BLaER1 treated with 17β-estradiol and CSF1 and Interleukin-3, amounts not matched to agents 10 nM and 100 nM (cell line): ENCODE results near the gene UBXN10.
A peak's percentile ranks its signal among the peaks of the same experiment; 100 is the strongest.

Source experiments
- H3K27ac ChIP-seq, 11 experiments: shearing (Covaris generic); formaldehyde crosslinking; 2 replicates each; pipeline ENCODE4 v1.8.1; 2022
- H3K27me3 ChIP-seq, 11 experiments: shearing (Covaris generic); formaldehyde crosslinking; 2 replicates each; pipeline ENCODE4 v1.8.1; 2022
- H3K36me3 ChIP-seq, 11 experiments: shearing (Covaris generic); formaldehyde crosslinking; 2 replicates each; pipeline ENCODE4 v1.8.1; 2022
- H3K4me1 ChIP-seq, 10 experiments: shearing (Covaris generic); formaldehyde crosslinking; 2 replicates each; pipeline ENCODE4 v1.8.1; 2022
- H3K4me2 ChIP-seq, 11 experiments: shearing (Covaris generic); formaldehyde crosslinking; 2 replicates each; pipeline ENCODE4 v1.8.1; 2022
- H3K4me3 ChIP-seq, 10 experiments: shearing (Covaris generic); formaldehyde crosslinking; 2 replicates each; pipeline ENCODE4 v1.8.1; 2022
- H3K9ac ChIP-seq, 11 experiments: shearing (Covaris generic); formaldehyde crosslinking; 2 replicates each; pipeline ENCODE4 v1.8.1; 2022
- H3K9me3 ChIP-seq, 11 experiments: shearing (Covaris generic); formaldehyde crosslinking; replicated peaks in 1 of 11; 2 replicates each; pipeline ENCODE4 v1.8.1; 2022
- H4K20me1 ChIP-seq, 11 experiments: shearing (Covaris generic); formaldehyde crosslinking; 2 replicates each; pipeline ENCODE4 v1.8.1; 2022
- Cebpa-rat ChIP-seq, 11 experiments: shearing (Covaris generic); IDR thresholded peaks; 2 replicates each; pipeline ENCODE4 v1.8.1; 2022

The UBXN10 gene

DNA sequence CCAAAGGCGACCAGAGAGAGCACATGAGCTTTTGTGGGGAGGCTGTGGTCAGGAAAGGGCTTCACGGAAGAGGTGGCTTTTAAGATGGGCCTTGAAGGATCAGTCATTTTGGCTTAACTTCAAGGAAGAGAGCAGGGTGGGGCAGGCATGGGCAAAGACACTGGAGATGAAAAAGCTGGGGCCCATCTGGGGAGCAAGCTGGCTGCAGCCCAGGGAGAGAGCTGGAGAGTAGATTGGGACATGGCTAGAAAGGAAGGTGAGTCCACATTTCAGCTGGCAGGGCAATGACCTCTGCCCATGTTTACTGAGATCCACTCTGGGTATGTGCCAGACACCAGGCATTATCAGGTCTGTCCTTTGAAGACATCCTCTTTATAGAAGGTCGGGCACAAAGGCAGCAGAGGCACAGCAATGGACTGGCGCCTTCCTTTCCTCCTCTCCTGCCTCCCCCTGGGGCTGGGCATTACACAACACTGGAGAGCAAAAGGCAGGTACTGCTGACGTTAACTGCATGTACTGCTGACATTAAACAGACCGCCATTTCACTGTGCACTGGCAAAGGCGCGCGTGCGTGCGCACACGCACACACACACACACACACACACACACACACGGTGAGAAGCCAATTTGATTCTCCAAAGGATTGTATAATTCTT is 2.2 kb upstream of the UBXN10 start:
- Histone ChIP-seq H3K27ac (peak overlapping the region in 10 of 11 experiments; percentile 91 to 97 (median 96); a peak in 19 of 22 replicates), H3K4me2 (peak overlapping the region; percentile 93 to 99 (median 96)), H3K27me3 (no peaks in the 10 kb centered on the region), H4K20me1 (no peaks in the 10 kb centered on the region), H3K9me3 (peaks cover 0 to 13% (median 4%) of the 10 kb centered on the region in 11 experiments; a peak in 13 of 22 replicates), H3K36me3 (no peaks in the 10 kb centered on the region), H3K4me1 (peaks cover 59 to 99% (median 81%) of the 10 kb centered on the region in 10 experiments), H3K9ac (peak overlapping the region in 9 of 11 experiments; percentile 19 to 92 (median 88); a peak in 12 of 22 replicates), H3K4me3 (no peak overlapping the region)
- no peak for TF ChIP-seq Cebpa-rat (IDR thresholded peaks at IDR 0.05)

DNA sequence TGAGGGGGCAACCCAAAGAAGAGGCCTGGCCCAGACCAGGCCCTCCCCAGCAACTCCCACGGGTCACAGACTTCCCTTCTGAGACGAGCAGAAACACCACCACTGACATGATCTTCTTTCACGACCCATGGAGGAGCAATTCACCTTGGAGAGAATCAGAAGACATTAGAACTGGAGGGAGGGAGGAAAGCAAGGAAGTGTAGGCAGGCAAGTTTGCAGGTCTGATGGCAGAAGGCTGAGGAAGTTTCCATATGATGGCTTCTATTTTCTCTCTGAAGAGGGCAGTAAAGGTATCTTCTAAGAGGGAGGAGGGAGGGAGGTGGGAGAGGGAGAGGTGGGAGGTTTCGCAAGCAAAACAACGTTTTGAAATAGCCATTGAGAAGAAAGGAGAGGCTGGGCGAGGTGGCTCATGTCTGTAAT is 1.4 kb upstream of the UBXN10 start:
- Histone ChIP-seq H3K9me3 (peaks cover 0 to 10% (median 4%) of the 10 kb centered on the region in 11 experiments; a peak in 13 of 22 replicates), H3K27ac (peak overlapping the region in 10 of 11 experiments; percentile 91 to 97 (median 96); a peak in 20 of 22 replicates), H3K27me3 (no peaks in the 10 kb centered on the region), H4K20me1 (no peaks in the 10 kb centered on the region), H3K9ac (peak overlapping the region in 9 of 11 experiments; percentile 81 to 92 (median 88); a peak in 17 of 22 replicates), H3K4me2 (peak overlapping the region; percentile 93 to 99 (median 96)), H3K36me3 (no peaks in the 10 kb centered on the region), H3K4me3 (peak overlapping the region in 5 of 10 experiments; percentile 55 to 74 (median 62); a peak in 6 of 20 replicates), H3K4me1 (peaks cover 62 to 99% (median 81%) of the 10 kb centered on the region in 10 experiments)
- TF ChIP-seq Cebpa-rat (IDR thresholded peaks at IDR 0.05) = peak in 7 of 11 experiments; percentile 13 to 74 (median 50); a peak in 5 of 22 replicates

DNA sequence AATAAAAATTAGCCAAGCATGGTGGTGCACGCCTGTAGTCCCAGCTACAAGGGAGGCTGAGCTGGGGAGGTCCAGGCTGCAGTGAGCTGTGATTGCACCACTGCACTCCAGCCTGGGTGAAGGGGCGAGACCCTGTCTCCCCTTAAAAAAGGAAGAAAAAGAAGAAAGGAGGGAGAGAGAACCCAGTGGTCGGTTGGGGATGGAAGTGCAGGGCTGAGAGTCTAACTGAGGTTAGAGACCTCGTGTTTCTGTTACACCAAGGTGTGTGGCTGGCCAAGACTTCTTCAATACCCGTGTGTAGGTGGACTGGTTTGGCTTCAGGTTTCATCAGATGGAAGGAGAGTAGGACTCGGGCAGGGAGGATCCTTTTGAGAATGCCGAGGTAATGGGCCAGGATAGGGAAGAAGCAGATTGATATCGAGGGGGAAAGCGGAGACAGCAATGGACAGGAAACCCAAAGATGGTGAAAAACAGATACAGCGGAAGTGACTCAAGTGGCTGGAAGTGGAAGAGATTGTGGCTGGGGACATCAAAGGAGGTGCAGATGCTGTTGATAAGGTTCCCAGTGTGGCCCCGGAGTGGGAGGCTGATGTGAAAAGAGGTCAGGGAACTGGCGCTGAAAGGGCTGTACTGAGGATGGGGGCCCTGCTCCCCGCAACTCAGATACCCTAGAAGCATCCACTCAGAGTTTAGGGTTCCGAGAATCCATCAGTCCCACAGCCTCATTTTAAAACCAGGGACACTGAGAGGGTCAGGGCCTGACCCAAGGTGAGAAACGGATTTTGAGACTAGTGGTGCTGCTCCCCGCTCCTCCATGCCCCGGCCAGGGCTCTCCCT is 681 bp upstream of the UBXN10 start:
- Histone ChIP-seq H3K27ac (peak overlapping the region; percentile 85 to 97 (median 96); a peak in 21 of 22 replicates), H4K20me1 (no peaks in the 10 kb centered on the region), H3K36me3 (no peaks in the 10 kb centered on the region), H3K4me1 (peaks cover 70 to 100% (median 88%) of the 10 kb centered on the region in 10 experiments), H3K9ac (peak overlapping the region; percentile 78 to 92 (median 88); a peak in 21 of 22 replicates), H3K27me3 (no peaks in the 10 kb centered on the region), H3K9me3 (peaks cover 0 to 3% (median 0%) of the 10 kb centered on the region in 11 experiments; a peak in 8 of 22 replicates), H3K4me2 (peak overlapping the region; percentile 93 to 99 (median 96)), H3K4me3 (peak overlapping the region; percentile 30 to 74 (median 60); a peak in 18 of 20 replicates)
- peak in 2 of 11 experiments; percentile 4 to 6; a peak in 1 of 22 replicates for TF ChIP-seq Cebpa-rat (IDR thresholded peaks at IDR 0.05)

DNA sequence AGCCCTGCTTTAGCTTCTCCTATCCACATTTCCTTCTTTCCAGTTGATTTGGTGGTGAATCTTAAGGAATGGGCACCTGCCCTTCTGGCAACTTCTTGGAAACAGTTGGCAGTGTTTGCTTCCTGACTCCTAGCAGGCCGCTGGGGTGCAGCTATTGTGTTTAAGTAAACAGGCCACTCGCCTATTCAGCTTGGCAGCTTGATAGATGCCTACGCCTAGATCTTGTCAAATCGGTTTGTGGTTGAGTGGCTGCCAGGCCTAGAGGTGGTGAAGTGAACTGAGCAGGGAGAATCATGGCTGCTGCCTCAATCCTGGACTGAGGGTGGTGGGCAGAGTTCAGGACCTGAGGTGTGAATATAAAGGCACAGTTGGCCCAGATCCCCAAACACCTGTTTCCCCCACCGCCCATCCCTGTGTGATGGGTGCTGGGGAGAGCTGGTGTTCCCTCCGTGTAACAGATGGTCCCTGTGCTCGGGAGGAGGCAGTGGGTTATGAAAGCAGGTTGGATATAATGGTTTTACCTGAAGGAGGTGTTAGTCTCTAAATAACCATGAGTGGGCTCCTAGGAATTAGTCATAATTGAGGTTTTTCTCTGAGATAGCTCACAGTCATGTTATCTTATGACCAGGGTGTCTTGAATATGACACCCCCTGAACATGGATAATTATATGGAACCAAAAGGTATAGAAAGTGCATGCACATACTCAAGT is 1.4 kb downstream of the UBXN10 start:
- Histone ChIP-seq H3K27me3 (no peaks in the 10 kb centered on the region), H4K20me1 (no peaks in the 10 kb centered on the region), H3K9me3 (no peaks in the 10 kb centered on the region), H3K36me3 (peaks cover 0 to 5% (median 0%) of the 10 kb centered on the region in 11 experiments; a peak in 2 of 22 replicates), H3K4me3 (peak overlapping the region in 7 of 10 experiments; percentile 5 to 74 (median 62); a peak in 9 of 20 replicates), H3K27ac (peak overlapping the region; percentile 15 to 97 (median 96); a peak in 21 of 22 replicates), H3K4me1 (peaks cover 74 to 99% (median 91%) of the 10 kb centered on the region in 10 experiments), H3K9ac (peak overlapping the region; percentile 31 to 92 (median 85); a peak in 17 of 22 replicates), H3K4me2 (peak overlapping the region; percentile 93 to 99 (median 96))
- no peak for TF ChIP-seq Cebpa-rat (IDR thresholded peaks at IDR 0.05)

DNA sequence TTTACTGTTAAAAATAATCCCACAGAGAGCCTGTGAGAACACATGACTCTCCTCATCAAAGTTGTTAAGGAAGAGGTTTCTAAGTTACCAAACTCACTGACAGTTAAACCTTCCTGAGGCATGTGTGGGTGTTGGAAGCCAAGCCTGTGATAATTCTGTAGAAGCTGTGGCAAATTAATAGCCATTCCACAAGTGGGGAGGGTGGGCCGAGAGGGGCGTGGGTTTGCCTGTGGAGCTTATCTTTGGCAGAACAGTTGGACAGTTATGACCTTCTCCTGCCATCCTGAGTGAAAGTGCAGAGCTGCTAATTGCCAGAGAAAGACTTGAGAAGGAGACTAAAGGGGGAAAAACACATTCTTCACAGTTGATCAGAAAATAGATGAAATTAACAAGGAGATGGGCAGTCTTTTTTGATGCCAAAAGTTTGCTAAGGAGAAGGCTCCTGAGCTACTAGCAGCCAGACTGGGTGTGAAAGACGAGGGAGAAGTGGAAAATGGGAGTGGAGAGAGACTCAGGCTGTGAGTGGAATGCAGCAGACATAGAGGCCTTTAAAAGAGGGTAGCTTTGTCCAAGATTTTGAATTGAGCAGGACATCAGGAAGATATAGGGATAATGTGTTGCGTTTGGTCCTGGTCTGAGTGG is 2.0 kb downstream of the UBXN10 start:
- Histone ChIP-seq H3K9ac (peak overlapping the region in 8 of 11 experiments; percentile 12 to 92 (median 42); a peak in 12 of 22 replicates), H3K4me1 (peaks cover 74 to 99% (median 91%) of the 10 kb centered on the region in 10 experiments), H3K27me3 (no peaks in the 10 kb centered on the region), H3K36me3 (peaks cover 0 to 5% (median 0%) of the 10 kb centered on the region in 11 experiments; a peak in 2 of 22 replicates), H3K4me3 (peak overlapping the region in 4 of 10 experiments; percentile 5 to 67 (median 34); a peak in 2 of 20 replicates), H3K4me2 (peak overlapping the region; percentile 93 to 99 (median 96)), H3K9me3 (no peaks in the 10 kb centered on the region), H4K20me1 (no peaks in the 10 kb centered on the region), H3K27ac (peak overlapping the region in 10 of 11 experiments; percentile 91 to 97 (median 96); a peak in 19 of 22 replicates)
- TF ChIP-seq Cebpa-rat (IDR thresholded peaks at IDR 0.05) = no peak

DNA sequence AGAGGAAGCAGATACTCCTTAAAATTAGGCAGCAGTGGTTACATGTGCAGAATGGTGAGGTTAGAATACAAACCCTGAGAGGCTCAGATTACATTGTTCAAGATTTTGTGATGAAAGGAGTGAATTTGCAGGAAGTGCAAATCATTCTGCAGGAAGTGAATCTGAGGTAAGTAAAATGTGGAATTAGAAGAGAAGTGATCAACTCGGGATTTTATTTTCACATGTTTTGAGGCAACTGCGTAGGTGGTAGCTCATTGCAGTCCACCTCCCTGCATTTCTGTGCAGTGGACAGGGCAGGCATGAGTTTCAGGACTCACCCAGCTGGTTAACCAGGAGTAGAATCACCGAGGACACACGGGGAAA is 2.5 kb downstream of the UBXN10 start:
- Histone ChIP-seq H3K4me1 (peaks cover 72 to 99% (median 90%) of the 10 kb centered on the region in 10 experiments), H3K9me3 (no peaks in the 10 kb centered on the region), H3K4me3 (peak overlapping the region in 1 of 10 experiments; percentile 19; a peak in 1 of 20 replicates), H3K4me2 (peak overlapping the region; percentile 93 to 99 (median 96)), H3K27me3 (no peaks in the 10 kb centered on the region), H3K9ac (peak overlapping the region in 8 of 11 experiments; percentile 8 to 92 (median 32); a peak in 10 of 22 replicates), H3K27ac (peak overlapping the region in 9 of 11 experiments; percentile 94 to 97 (median 96); a peak in 16 of 22 replicates), H4K20me1 (no peaks in the 10 kb centered on the region), H3K36me3 (peaks cover 0 to 5% (median 0%) of the 10 kb centered on the region in 11 experiments; a peak in 2 of 22 replicates)
- no peak for TF ChIP-seq Cebpa-rat (IDR thresholded peaks at IDR 0.05)

DNA sequence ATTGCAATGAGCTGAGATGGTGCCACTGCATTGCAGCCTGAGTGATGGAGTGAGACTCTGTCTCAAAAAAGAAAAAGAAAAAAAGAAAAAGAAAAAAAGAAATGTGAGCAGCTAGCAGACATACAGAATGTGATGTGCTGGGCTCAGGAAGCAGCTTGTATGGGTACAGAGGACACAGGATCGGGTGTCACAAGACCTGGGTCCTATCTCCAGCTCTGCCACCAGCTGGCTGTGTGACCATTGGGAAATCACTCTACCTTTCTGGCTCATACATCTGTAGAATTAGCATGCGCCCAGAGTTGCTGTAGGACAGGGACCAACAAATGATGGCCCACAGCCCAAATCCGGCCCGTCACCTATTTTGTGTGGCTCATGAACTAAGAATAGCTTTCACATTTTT is 3.8 kb downstream of the UBXN10 start:
- H3K27ac ChIP-seq = peak overlapping the region in 1 of 11 experiments; percentile 96; a peak in 1 of 22 replicates
- peak overlapping the region; percentile 16 to 99 (median 96); a peak in 16 of 22 replicates for H3K4me2 ChIP-seq
- no peaks in the 10 kb centered on the region for H3K27me3 ChIP-seq
- no peaks in the 10 kb centered on the region for H3K9me3 ChIP-seq
- peaks cover 71 to 99% (median 86%) of the 10 kb centered on the region in 10 experiments for H3K4me1 ChIP-seq
- peaks cover 0 to 5% (median 0%) of the 10 kb centered on the region in 11 experiments; a peak in 2 of 22 replicates for H3K36me3 ChIP-seq
- no peaks in the 10 kb centered on the region for H4K20me1 ChIP-seq
- no peak for TF ChIP-seq Cebpa-rat (IDR thresholded peaks at IDR 0.05)
- no peak overlapping the region for H3K4me3 ChIP-seq
- H3K9ac ChIP-seq = no peak overlapping the region
